GM23338 (cell line): ENCODE measurements around the gene LRIT1. TPM values are rescaled to one million over a fixed set of nuclear protein-coding genes. Genes with fewer than 3 reads are reported as not detected.

Experiments
- ATAC-seq: fragments of 200-7000 bp; cut with Tn5 transposase; 3 replicates; pipeline ENCODE4 v1.9.1; 2020
- DNase-seq: peaks from one replicate; pipeline ENCODE4 v3.0.0-alpha.2; 2015; ENCODE audit warnings: low spot score
- H2AFZ ChIP-seq: fragments of 200-600 bp; sonication (generic); 2 replicates; pipeline ENCODE4 v1.8.0; 2016; ENCODE audit warnings: antibody characterized with exemption, mild to moderate bottlenecking, moderate library complexity
- H3F3A ChIP-seq: fragments of 200-600 bp; sonication (generic); replicated peaks from 2 replicates; pipeline ENCODE4 v1.8.0; 2017; ENCODE audit warnings: antibody characterized with exemption, mixed run types, low read depth
- H3K27ac ChIP-seq: fragments of 200-600 bp; sonication (generic); 2 replicates; pipeline ENCODE4 v1.6.1; 2016; ENCODE audit warnings: low read depth
- H3K27me3 ChIP-seq: fragments of 200-600 bp; sonication (generic); 2 replicates; pipeline ENCODE4 v1.8.0; 2016; ENCODE audit warnings: mild to moderate bottlenecking, mixed run types, moderate library complexity; ENCODE audit not compliant: insufficient read depth
- H3K36me3 ChIP-seq: fragments of 200-600 bp; sonication (generic); 2 replicates; pipeline ENCODE4 v1.8.0; 2016; ENCODE audit warnings: mild to moderate bottlenecking; ENCODE audit not compliant: insufficient read depth
- H3K4me1 ChIP-seq: fragments of 200-600 bp; sonication (generic); 2 replicates; pipeline ENCODE4 v1.8.0; 2016; ENCODE audit warnings: mild to moderate bottlenecking, moderate library complexity; ENCODE audit not compliant: insufficient read depth
- H3K4me2 ChIP-seq: fragments of 200-600 bp; sonication (generic); 2 replicates; pipeline ENCODE4 v1.7.1; 2017; ENCODE audit warnings: mixed run types
- H3K4me3 ChIP-seq: fragments of 200-600 bp; sonication (generic); 2 replicates; pipeline ENCODE4 v1.6.1; 2016; ENCODE audit warnings: mixed run types
- H3K79me2 ChIP-seq: fragments of 200-600 bp; sonication (generic); replicated peaks from 2 replicates; pipeline ENCODE4 v1.8.0; 2017; ENCODE audit warnings: mild to moderate bottlenecking; ENCODE audit not compliant: insufficient read depth
- H3K9me2 ChIP-seq: fragments of 200-600 bp; sonication (generic); 2 replicates; pipeline ENCODE4 v1.8.0; 2017; ENCODE audit not compliant: insufficient read depth
- H4K20me1 ChIP-seq: fragments of 200-600 bp; sonication (generic); replicated peaks from 2 replicates; pipeline ENCODE4 v1.8.0; 2017; ENCODE audit warnings: mild to moderate bottlenecking; ENCODE audit not compliant: insufficient read depth
- H3K27ac Mint-ChIP-seq: 2 replicates; pipeline ENCODE4 v1.8.0; 2020; ENCODE audit warnings: inconsistent platforms, mild to moderate bottlenecking, moderate library complexity, mixed read lengths
- H3K27me3 Mint-ChIP-seq: 3 replicates; pipeline ENCODE4 v1.8.0; 2022; ENCODE audit warnings: low read depth, mild to moderate bottlenecking, moderate library complexity, mixed read lengths, inconsistent platforms; ENCODE audit not compliant: insufficient read depth, poor library complexity
- H3K36me3 Mint-ChIP-seq: 3 replicates; pipeline ENCODE4 v1.8.0; 2021; ENCODE audit warnings: low read depth, mild to moderate bottlenecking, inconsistent platforms, moderate library complexity, mixed read lengths
- H3K4me1 Mint-ChIP-seq: 3 replicates; pipeline ENCODE4 v1.8.0; 2020; ENCODE audit warnings: mild to moderate bottlenecking, inconsistent platforms, mixed read lengths
- H3K4me3 Mint-ChIP-seq: 3 replicates; pipeline ENCODE4 v1.8.0; 2021; ENCODE audit warnings: moderate library complexity, mild to moderate bottlenecking, inconsistent platforms, mixed read lengths
- H3K9me3 Mint-ChIP-seq: 3 replicates; pipeline ENCODE4 v1.8.0; 2020; ENCODE audit warnings: moderate library complexity, mild to moderate bottlenecking, inconsistent platforms, mixed read lengths
- EZH2phosphoT487 ChIP-seq: fragments of 200-600 bp; sonication (generic); IDR thresholded peaks from one replicate; pipeline ENCODE4 v1.8.1; 2018; ENCODE audit warnings: antibody characterized with exemption; ENCODE audit not compliant: unreplicated experiment
- NANOG ChIP-seq: IDR thresholded peaks from 2 replicates; pipeline ENCODE4 v1.6.1; 2016; ENCODE audit warnings: antibody characterized with exemption, borderline replicate concordance
- POLR2AphosphoS5 ChIP-seq: IDR thresholded peaks from 2 replicates; pipeline ENCODE4 v1.6.1; 2016; ENCODE audit warnings: antibody characterized with exemption, low read depth
- STAT1 ChIP-seq: IDR thresholded peaks from one replicate; pipeline ENCODE4 v1.6.1; 2016; ENCODE audit warnings: antibody characterized with exemption; ENCODE audit not compliant: unreplicated experiment
- ZNF114 ChIP-seq: fragments of 250-450 bp; sonication (Bioruptor Pico); IDR thresholded peaks from 2 replicates; pipeline ENCODE4 v1.5.0; 2020; ENCODE audit warnings: mild to moderate bottlenecking, moderate library complexity
- ZNF331 ChIP-seq: fragments of 250-450 bp; sonication (Bioruptor Pico); IDR thresholded peaks from 2 replicates; pipeline ENCODE4 v1.5.0; 2020; ENCODE audit warnings: low read depth, mild to moderate bottlenecking, moderate library complexity
- polyA plus RNA-seq: library from polyadenylated mRNA; unstranded; fragments of >200 nt; fragmentation: Nextera tagmentation; extraction: Ambion mirVana; gene quantifications from 2 replicates; pipeline ENCODE4 v1.2.1, GENCODE V29; 2016
- total RNA-seq: library from RNA; depleted of rRNA; stranded (reverse); fragments of >200 nt; shearing (Covaris generic); gene quantifications from 2 replicates; pipeline ENCODE4 v1.2.3, GENCODE V29; 2014
- TF ChIP-seq, protein P1 (sequence below), 2 experiments: fragments of 200-600 bp in 1 of 2; sonication (generic) in 1 of 2; conservative IDR thresholded peaks; 2 replicates each; pipeline versions ENCODE4 v1.5.1 to v1.6.1; 2016 to 2017; ENCODE audit warnings: antibody characterized with exemption in 2 of 2, low read depth in 2 of 2, mild to moderate bottlenecking in 2 of 2, moderate library complexity in 1 of 2
- TF ChIP-seq, protein P2 (sequence below): IDR thresholded peaks from 2 replicates; pipeline ENCODE4 v1.6.1; 2016; ENCODE audit warnings: antibody characterized with exemption
- TF ChIP-seq, protein P3 (sequence below): fragments of 250-450 bp; sonication (Bioruptor Pico); IDR thresholded peaks from 2 replicates; pipeline ENCODE4 v1.5.0; 2020; ENCODE audit warnings: mild to moderate bottlenecking, moderate library complexity

LRIT1 gene
- total and polyA plus RNA-seq, 2 experiments from 2014 or later: 0.07 TPM; not detected in 1

DNA sequence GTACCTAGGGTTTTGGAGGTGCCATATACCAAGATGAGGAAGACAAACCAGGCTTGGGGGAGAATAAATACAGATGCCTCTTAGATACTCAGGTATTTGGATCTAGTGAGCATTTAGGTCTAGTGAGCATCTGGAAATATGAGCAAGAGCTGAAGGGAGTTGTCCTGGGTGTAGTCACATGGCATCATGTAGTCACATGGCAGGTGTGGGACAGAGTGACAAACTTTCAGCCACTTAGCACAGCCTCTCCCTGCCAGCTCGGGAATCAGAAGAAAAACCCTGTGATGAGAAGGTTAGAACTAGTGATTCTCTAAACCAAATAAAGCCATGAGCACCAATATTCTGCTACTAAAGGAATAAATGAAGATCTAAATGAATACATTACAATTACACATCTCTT lies 27.8 kb upstream of the LRIT1 start:
- Mint-ChIP-seq H3K27me3 (peaks cover 3% of the 10 kb centered on the region), H3K27ac (no peak overlapping the region), H3K4me1 (peaks cover 9% of the 10 kb centered on the region), H3K9me3 (no peaks in the 10 kb centered on the region; the same call in 2 of the 3 replicates), H3K4me3 (no peak overlapping the region), H3K36me3 (no peaks in the 10 kb centered on the region)
- H2AFZ ChIP-seq: no peak overlapping the region
- H3K4me3 ChIP-seq: no peak overlapping the region
- ATAC-seq: no peak
- no peak overlapping the region for H3K27ac ChIP-seq
- TF ChIP-seq ZNF331 (CRISPR knock-in tag): no peak
- no peak for TF ChIP-seq POLR2AphosphoS5
- TF ChIP-seq, protein P1, sequence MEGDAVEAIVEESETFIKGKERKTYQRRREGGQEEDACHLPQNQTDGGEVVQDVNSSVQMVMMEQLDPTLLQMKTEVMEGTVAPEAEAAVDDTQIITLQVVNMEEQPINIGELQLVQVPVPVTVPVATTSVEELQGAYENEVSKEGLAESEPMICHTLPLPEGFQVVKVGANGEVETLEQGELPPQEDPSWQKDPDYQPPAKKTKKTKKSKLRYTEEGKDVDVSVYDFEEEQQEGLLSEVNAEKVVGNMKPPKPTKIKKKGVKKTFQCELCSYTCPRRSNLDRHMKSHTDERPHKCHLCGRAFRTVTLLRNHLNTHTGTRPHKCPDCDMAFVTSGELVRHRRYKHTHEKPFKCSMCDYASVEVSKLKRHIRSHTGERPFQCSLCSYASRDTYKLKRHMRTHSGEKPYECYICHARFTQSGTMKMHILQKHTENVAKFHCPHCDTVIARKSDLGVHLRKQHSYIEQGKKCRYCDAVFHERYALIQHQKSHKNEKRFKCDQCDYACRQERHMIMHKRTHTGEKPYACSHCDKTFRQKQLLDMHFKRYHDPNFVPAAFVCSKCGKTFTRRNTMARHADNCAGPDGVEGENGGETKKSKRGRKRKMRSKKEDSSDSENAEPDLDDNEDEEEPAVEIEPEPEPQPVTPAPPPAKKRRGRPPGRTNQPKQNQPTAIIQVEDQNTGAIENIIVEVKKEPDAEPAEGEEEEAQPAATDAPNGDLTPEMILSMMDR (conservative IDR thresholded peaks at IDR 0.05; ENCODE audit: low read depth in 2 of 2): no peak
- no peak for TF ChIP-seq EZH2phosphoT487
- TF ChIP-seq, protein P2, sequence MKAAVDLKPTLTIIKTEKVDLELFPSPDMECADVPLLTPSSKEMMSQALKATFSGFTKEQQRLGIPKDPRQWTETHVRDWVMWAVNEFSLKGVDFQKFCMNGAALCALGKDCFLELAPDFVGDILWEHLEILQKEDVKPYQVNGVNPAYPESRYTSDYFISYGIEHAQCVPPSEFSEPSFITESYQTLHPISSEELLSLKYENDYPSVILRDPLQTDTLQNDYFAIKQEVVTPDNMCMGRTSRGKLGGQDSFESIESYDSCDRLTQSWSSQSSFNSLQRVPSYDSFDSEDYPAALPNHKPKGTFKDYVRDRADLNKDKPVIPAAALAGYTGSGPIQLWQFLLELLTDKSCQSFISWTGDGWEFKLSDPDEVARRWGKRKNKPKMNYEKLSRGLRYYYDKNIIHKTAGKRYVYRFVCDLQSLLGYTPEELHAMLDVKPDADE: no peak
- H3K79me2 ChIP-seq: no peaks in the 10 kb centered on the region
- H3K4me2 ChIP-seq: no peak overlapping the region
- DNase-seq: no peak
- peaks cover 3% of the 10 kb centered on the region; the same call in 1 of the 2 replicates for H3K4me1 ChIP-seq
- no peaks in the 10 kb centered on the region for H3K9me2 ChIP-seq
- no peaks in the 10 kb centered on the region for H4K20me1 ChIP-seq
- H3K36me3 ChIP-seq: no peaks in the 10 kb centered on the region
- no peaks in the 10 kb centered on the region for H3K27me3 ChIP-seq
- no peaks in the 10 kb centered on the region for H3F3A ChIP-seq

DNA sequence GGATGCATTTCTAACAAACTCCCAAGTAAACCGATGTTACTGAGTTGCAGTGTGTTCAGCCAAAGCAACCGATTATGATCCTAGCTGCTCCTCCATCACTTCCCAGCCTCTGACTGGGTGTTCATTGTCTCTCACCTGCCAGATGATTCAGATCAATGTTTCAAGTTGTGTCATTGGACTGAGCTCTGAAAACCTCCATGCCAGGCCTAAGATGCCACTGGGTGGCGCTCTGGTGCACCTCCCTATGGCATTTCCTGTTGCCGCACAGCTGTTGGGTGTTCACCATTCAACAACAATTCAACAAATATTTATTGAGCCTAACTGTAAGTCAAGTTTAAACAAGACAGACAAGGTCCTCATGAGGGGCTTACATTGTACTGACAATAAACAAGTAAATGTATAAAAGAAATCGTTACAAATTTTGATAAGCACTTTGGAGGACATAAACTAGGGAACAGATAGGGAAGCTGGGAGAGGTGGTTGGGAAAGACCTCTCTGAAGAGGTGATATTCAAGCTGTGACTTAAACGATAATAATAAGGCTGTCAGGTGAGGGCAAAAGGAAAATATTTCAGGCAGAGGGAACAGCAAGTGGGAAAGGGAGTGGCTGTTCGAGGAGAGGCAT lies 26.3 kb upstream of the LRIT1 start:
- no peaks in the 10 kb centered on the region for H3F3A ChIP-seq
- Mint-ChIP-seq H3K27ac (no peak overlapping the region), H3K9me3 (no peaks in the 10 kb centered on the region; the same call in 2 of the 3 replicates), H3K4me1 (peaks cover 9% of the 10 kb centered on the region), H3K4me3 (no peak overlapping the region), H3K27me3 (peaks cover 3% of the 10 kb centered on the region), H3K36me3 (no peaks in the 10 kb centered on the region)
- no peaks in the 10 kb centered on the region for H3K27me3 ChIP-seq
- H3K4me1 ChIP-seq: peaks cover 3% of the 10 kb centered on the region; the same call in 1 of the 2 replicates
- H2AFZ ChIP-seq: peak overlapping the region; percentile 12; the same call in 1 of the 2 replicates
- ATAC-seq: peak; percentile 80
- peak; percentile 86 for DNase-seq
- H3K79me2 ChIP-seq: no peaks in the 10 kb centered on the region
- no peaks in the 10 kb centered on the region for H3K9me2 ChIP-seq
- no peak overlapping the region for H3K4me2 ChIP-seq
- H3K27ac ChIP-seq: no peak overlapping the region
- no peaks in the 10 kb centered on the region for H4K20me1 ChIP-seq
- H3K36me3 ChIP-seq: no peaks in the 10 kb centered on the region
- no peak overlapping the region for H3K4me3 ChIP-seq
- TF ChIP-seq, protein P1 (conservative IDR thresholded peaks at IDR 0.05; ENCODE audit: low read depth in 2 of 2): peak; percentile 95 to 100
- TF ChIP-seq, protein P3, sequence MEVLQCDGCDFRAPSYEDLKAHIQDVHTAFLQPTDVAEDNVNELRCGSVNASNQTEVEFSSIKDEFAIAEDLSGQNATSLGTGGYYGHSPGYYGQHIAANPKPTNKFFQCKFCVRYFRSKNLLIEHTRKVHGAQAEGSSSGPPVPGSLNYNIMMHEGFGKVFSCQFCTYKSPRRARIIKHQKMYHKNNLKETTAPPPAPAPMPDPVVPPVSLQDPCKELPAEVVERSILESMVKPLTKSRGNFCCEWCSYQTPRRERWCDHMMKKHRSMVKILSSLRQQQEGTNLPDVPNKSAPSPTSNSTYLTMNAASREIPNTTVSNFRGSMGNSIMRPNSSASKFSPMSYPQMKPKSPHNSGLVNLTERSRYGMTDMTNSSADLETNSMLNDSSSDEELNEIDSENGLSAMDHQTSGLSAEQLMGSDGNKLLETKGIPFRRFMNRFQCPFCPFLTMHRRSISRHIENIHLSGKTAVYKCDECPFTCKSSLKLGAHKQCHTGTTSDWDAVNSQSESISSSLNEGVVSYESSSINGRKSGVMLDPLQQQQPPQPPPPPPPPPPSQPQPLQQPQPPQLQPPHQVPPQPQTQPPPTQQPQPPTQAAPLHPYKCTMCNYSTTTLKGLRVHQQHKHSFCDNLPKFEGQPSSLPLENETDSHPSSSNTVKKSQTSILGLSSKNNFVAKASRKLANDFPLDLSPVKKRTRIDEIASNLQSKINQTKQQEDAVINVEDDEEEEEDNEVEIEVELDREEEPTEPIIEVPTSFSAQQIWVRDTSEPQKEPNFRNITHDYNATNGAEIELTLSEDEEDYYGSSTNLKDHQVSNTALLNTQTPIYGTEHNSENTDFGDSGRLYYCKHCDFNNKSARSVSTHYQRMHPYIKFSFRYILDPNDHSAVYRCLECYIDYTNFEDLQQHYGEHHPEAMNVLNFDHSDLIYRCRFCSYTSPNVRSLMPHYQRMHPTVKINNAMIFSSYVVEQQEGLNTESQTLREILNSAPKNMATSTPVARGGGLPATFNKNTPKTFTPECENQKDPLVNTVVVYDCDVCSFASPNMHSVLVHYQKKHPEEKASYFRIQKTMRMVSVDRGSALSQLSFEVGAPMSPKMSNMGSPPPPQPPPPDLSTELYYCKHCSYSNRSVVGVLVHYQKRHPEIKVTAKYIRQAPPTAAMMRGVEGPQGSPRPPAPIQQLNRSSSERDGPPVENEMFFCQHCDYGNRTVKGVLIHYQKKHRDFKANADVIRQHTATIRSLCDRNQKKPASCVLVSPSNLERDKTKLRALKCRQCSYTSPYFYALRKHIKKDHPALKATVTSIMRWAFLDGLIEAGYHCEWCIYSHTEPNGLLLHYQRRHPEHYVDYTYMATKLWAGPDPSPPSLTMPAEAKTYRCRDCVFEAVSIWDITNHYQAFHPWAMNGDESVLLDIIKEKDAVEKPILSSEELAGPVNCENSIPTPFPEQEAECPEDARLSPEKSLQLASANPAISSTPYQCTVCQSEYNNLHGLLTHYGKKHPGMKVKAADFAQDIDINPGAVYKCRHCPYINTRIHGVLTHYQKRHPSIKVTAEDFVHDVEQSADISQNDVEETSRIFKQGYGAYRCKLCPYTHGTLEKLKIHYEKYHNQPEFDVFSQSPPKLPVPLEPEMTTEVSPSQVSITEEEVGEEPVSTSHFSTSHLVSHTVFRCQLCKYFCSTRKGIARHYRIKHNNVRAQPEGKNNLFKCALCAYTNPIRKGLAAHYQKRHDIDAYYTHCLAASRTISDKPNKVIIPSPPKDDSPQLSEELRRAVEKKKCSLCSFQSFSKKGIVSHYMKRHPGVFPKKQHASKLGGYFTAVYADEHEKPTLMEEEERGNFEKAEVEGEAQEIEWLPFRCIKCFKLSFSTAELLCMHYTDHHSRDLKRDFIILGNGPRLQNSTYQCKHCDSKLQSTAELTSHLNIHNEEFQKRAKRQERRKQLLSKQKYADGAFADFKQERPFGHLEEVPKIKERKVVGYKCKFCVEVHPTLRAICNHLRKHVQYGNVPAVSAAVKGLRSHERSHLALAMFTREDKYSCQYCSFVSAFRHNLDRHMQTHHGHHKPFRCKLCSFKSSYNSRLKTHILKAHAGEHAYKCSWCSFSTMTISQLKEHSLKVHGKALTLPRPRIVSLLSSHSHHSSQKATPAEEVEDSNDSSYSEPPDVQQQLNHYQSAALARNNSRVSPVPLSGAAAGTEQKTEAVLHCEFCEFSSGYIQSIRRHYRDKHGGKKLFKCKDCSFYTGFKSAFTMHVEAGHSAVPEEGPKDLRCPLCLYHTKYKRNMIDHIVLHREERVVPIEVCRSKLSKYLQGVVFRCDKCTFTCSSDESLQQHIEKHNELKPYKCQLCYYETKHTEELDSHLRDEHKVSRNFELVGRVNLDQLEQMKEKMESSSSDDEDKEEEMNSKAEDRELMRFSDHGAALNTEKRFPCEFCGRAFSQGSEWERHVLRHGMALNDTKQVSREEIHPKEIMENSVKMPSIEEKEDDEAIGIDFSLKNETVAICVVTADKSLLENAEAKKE (CRISPR knock-in tag): no peak
- TF ChIP-seq STAT1: no peak
- no peak for TF ChIP-seq NANOG
- TF ChIP-seq ZNF114 (CRISPR knock-in tag): no peak
- no peak for TF ChIP-seq ZNF331 (CRISPR knock-in tag)
